HEK293 (cell line): ENCODE measurements around the gene KCNK18.

Experiments
- CTCF ChIA-PET: fragments of 350-600 bp; formaldehyde crosslinking; extraction: SDS; loops from one replicate; lab custom pipeline; 2021; ENCODE audit warnings: antibody characterized with exemption; lab: Yijun Ruan, JAX
- POLR2A ChIA-PET: fragments of 300-600 bp; formaldehyde crosslinking; extraction: SDS; loops from one replicate; lab custom pipeline; 2020; ENCODE audit warnings: antibody characterized with exemption, inconsistent platforms; lab: Yijun Ruan, JAX
- H3K27ac ChIP-seq: fragments of 200-500 bp; sonication (Bioruptor generic); 2 replicates; pipeline ENCODE4 v1.5.1; 2014; ENCODE audit warnings: low read depth, low read length, control low read depth, inconsistent platforms; ENCODE audit errors: extremely low read depth
- H3K36me3 ChIP-seq, 2 experiments: fragments of 200-500 bp in 1 of 2; sonication (Bioruptor generic) in 1 of 2; 1 replicate in 1 of 2; 2 replicates in 1 of 2; pipeline ENCODE4 v1.5.1; 2014 to 2017; ENCODE audit warnings: inconsistent platforms in 2 of 2, low read length in 2 of 2; ENCODE audit not compliant: control insufficient read depth in 2 of 2, insufficient read depth in 1 of 2
- H3K4me1 ChIP-seq: fragments of 200-500 bp; sonication (Bioruptor generic); 2 replicates; pipeline ENCODE4 v1.5.1; 2014; ENCODE audit warnings: mild to moderate bottlenecking, low read length, inconsistent platforms; ENCODE audit not compliant: control insufficient read depth, insufficient read depth
- H3K4me3 ChIP-seq: 2 replicates; pipeline ENCODE4 v1.5.1; 2011; ENCODE audit warnings: low read depth, mild to moderate bottlenecking, control low read depth, low read length, moderate library complexity
- H3K9me3 ChIP-seq: fragments of 200-500 bp; sonication (Bioruptor generic); 2 replicates; pipeline ENCODE4 v1.5.1; 2014; ENCODE audit warnings: low read depth, low read length, inconsistent platforms; ENCODE audit not compliant: control insufficient read depth, insufficient read depth
- GLIS1 ChIP-seq: fragments of 450-650 bp; formaldehyde crosslinking; IDR thresholded peaks from 2 replicates; pipeline ENCODE4 v1.5.1; 2016; ENCODE audit warnings: missing biosample characterization, missing genetic modification characterization
- INSM2 ChIP-seq: fragments of 450-650 bp; formaldehyde crosslinking; IDR thresholded peaks from 2 replicates; pipeline ENCODE4 v1.5.1; 2016; ENCODE audit warnings: missing biosample characterization, missing genetic modification characterization
- KLF16 ChIP-seq: fragments of 450-650 bp; formaldehyde crosslinking; IDR thresholded peaks from 2 replicates; pipeline ENCODE4 v1.5.1; 2017; ENCODE audit warnings: missing biosample characterization, missing genetic modification characterization
- OSR2 ChIP-seq: fragments of 450-650 bp; formaldehyde crosslinking; IDR thresholded peaks from 2 replicates; pipeline ENCODE4 v1.5.1; 2016; ENCODE audit warnings: missing biosample characterization, missing genetic modification characterization
- PRDM10 ChIP-seq: fragments of 450-650 bp; formaldehyde crosslinking; IDR thresholded peaks from 2 replicates; pipeline ENCODE4 v1.5.1; 2016; ENCODE audit warnings: missing biosample characterization, missing genetic modification characterization
- ZNF138 ChIP-seq: fragments of 450-650 bp; formaldehyde crosslinking; IDR thresholded peaks from 2 replicates; pipeline ENCODE4 v1.5.1; 2016; ENCODE audit warnings: missing biosample characterization, missing genetic modification characterization, borderline replicate concordance
- ZNF2 ChIP-seq: fragments of 450-650 bp; formaldehyde crosslinking; IDR thresholded peaks from 2 replicates; pipeline ENCODE4 v1.5.1; 2016; ENCODE audit warnings: missing biosample characterization, missing genetic modification characterization
- ZNF266 ChIP-seq: fragments of 450-650 bp; formaldehyde crosslinking; IDR thresholded peaks from 2 replicates; pipeline ENCODE4 v1.5.1; 2016; ENCODE audit warnings: missing biosample characterization, missing genetic modification characterization, low read depth
- ZNF510 ChIP-seq: fragments of 450-650 bp; formaldehyde crosslinking; IDR thresholded peaks from 2 replicates; pipeline ENCODE4 v1.5.1; 2018; ENCODE audit warnings: mild to moderate bottlenecking, missing genetic modification characterization, missing biosample characterization; ENCODE audit not compliant: insufficient replicate concordance
- ZNF558 ChIP-seq: fragments of 450-650 bp; formaldehyde crosslinking; IDR thresholded peaks from 2 replicates; pipeline ENCODE4 v1.5.1; 2016; ENCODE audit warnings: missing biosample characterization, missing genetic modification characterization
- ZNF623 ChIP-seq: fragments of 450-650 bp; formaldehyde crosslinking; IDR thresholded peaks from 2 replicates; pipeline ENCODE4 v1.5.1; 2016; ENCODE audit warnings: missing biosample characterization, missing genetic modification characterization
- ZNF768 ChIP-seq: fragments of 450-650 bp; formaldehyde crosslinking; IDR thresholded peaks from 2 replicates; pipeline ENCODE4 v1.5.1; 2018; ENCODE audit warnings: missing biosample characterization, mild to moderate bottlenecking, missing genetic modification characterization
- ZNF785 ChIP-seq: fragments of 450-650 bp; formaldehyde crosslinking; IDR thresholded peaks from 2 replicates; pipeline ENCODE4 v1.5.1; 2016; ENCODE audit warnings: missing biosample characterization, missing genetic modification characterization

Gene KCNK18

GRCh38 chr10:117163954-117164548 is 33.2 kb upstream of the KCNK18 start:
- no peaks in the 10 kb centered on the region for H3K9me3 ChIP-seq
- CTCF ChIA-PET: interaction anchor here (0.6 to 18.6 kb wide), 9 partner anchors 11 to 506 kb away, joined by 3 to 471 read pairs (median 3); no protein-coding TSS in a partner anchor
- H3K36me3 ChIP-seq: no peaks in the 10 kb centered on the region
- TF ChIP-seq ZNF510 (tag by site-specific recombination) (no peak), ZNF623 (tag by site-specific recombination) (no peak), PRDM10 (0 out of 2 replicates have a peak, but pooled peaks have one; percentile 15), ZNF2 (no peak), ZNF266 (no peak), ZNF768 (no peak), ZNF138 (no peak)
- H3K4me1 ChIP-seq: peaks cover 9% of the 10 kb centered on the region
- H3K27ac ChIP-seq: no peak overlapping the region
- POLR2A ChIA-PET: interaction anchor here (1.0 kb wide), 1 partner anchor 159 kb away, joined by 5 read pairs; the partner anchor contains the start of gene SHTN1
- H3K4me3 ChIP-seq: no peak overlapping the region

GRCh38 chr10:117164592-117165537 is 32.4 kb upstream of the KCNK18 start:
- Histone ChIP-seq H3K9me3 (no peaks in the 10 kb centered on the region), H3K27ac (no peak overlapping the region), H3K36me3 (no peaks in the 10 kb centered on the region), H3K4me3 (no peak overlapping the region), H3K4me1 (peaks cover 3% of the 10 kb centered on the region; the same call in 1 of the 2 replicates)
- POLR2A ChIA-PET: interaction anchor here (1.4 kb wide), 1 partner anchor 10 kb away, joined by 4 read pairs; no protein-coding TSS in a partner anchor
- CTCF ChIA-PET: interaction anchor here (0.5 to 18.6 kb wide), 13 partner anchors 8 to 371 kb away, joined by 3 to 471 read pairs (median 3); no protein-coding TSS in a partner anchor
- TF ChIP-seq OSR2 (tag by site-specific recombination) (no peak), GLIS1 (tag by site-specific recombination) (no peak), INSM2 (no peak), ZNF558 (tag by site-specific recombination) (no peak), KLF16 (tag by site-specific recombination) (no peak), ZNF785 (tag by site-specific recombination) (no peak)
